ENCODE results near the gene HRK.

DNA sequence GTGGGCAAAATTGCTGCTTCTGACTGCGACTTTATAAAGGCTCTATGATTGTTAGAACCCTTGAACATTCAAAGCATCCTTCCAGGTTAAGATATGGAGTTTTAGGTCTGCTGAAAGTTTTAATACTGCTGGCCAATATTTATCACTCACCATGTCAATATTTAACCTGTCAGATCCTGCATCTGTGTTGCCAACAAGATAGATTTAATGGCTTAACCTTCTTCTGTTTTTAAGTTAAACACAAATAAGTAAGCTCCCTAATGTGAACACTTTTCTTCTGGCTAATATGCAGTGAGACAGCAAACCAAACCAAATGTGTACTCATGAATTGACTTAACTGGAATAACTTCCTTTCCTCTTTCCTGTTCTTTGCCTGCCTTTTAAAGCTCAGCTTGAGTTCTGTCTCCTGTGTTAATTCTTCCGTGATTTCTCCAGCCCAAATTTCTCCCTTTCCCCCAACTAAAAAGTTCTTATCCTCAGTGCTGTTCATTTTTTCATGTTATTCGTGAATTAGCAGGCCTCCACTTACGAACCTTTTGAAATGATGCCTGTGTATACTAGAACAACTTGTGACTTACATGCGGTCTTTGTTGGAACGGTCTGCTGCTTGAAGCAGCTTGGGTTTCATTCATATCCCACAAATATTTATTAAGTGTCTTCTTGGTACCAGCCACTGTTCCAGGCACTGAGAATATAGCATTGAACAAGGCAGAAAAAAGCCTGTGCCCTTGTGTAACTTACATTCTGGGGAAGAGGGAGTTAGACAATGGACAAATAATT, 38.7 kb upstream of the HRK start:
- TF ChIP-seq, protein P1, sequence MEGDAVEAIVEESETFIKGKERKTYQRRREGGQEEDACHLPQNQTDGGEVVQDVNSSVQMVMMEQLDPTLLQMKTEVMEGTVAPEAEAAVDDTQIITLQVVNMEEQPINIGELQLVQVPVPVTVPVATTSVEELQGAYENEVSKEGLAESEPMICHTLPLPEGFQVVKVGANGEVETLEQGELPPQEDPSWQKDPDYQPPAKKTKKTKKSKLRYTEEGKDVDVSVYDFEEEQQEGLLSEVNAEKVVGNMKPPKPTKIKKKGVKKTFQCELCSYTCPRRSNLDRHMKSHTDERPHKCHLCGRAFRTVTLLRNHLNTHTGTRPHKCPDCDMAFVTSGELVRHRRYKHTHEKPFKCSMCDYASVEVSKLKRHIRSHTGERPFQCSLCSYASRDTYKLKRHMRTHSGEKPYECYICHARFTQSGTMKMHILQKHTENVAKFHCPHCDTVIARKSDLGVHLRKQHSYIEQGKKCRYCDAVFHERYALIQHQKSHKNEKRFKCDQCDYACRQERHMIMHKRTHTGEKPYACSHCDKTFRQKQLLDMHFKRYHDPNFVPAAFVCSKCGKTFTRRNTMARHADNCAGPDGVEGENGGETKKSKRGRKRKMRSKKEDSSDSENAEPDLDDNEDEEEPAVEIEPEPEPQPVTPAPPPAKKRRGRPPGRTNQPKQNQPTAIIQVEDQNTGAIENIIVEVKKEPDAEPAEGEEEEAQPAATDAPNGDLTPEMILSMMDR (IDR thresholded peaks at IDR 0.05; ENCODE audit: borderline replicate concordance, extremely low read depth, low read length, poor library complexity, severe bottlenecking) = no peak
- no peak for TF ChIP-seq EZH2 (IDR thresholded peaks at IDR 0.05; ENCODE audit: borderline replicate concordance, low read depth, low read length, severe bottlenecking)
